SJSA1 (cell line): ENCODE results near the gene KSR2. TPM values are rescaled to one million over a fixed set of nuclear protein-coding genes. Genes with fewer than 3 reads are reported as not detected.

Experiments
- DNase-seq, 2 experiments: peaks; one replicate each; pipeline ENCODE4 v3.0.0-alpha.2; 2015 to 2020; ENCODE audit warnings: low spot score in 2 of 2, low read depth in 1 of 2
- H3K27ac ChIP-seq: fragments of 250-450 bp; sonication (Bioruptor Pico); 2 replicates; pipeline ENCODE4 v1.5.1; 2020; ENCODE audit warnings: mild to moderate bottlenecking, moderate library complexity
- H3K27me3 ChIP-seq: fragments of 250-450 bp; sonication (Bioruptor Pico); replicated peaks from 2 replicates; pipeline ENCODE4 v1.5.1; 2020; ENCODE audit warnings: mild to moderate bottlenecking, moderate library complexity
- H3K36me3 ChIP-seq: fragments of 250-450 bp; sonication (Bioruptor Pico); 2 replicates; pipeline ENCODE4 v1.5.1; 2020; ENCODE audit warnings: mild to moderate bottlenecking
- H3K4me1 ChIP-seq: fragments of 250-450 bp; sonication (Bioruptor Pico); replicated peaks from 2 replicates; pipeline ENCODE4 v1.6.1; 2021; ENCODE audit warnings: mild to moderate bottlenecking
- H3K4me3 ChIP-seq: fragments of 250-450 bp; sonication (Bioruptor Pico); 2 replicates; pipeline ENCODE4 v1.5.1; 2020; ENCODE audit warnings: mild to moderate bottlenecking
- H3K9me3 ChIP-seq: fragments of 250-450 bp; sonication (Bioruptor Pico); replicated peaks from 2 replicates; pipeline ENCODE4 v1.5.1; 2020; ENCODE audit warnings: mild to moderate bottlenecking
- total RNA-seq: library from RNA; depleted of rRNA; stranded (reverse); fragments of >200 nt; shearing (Covaris generic); gene quantifications from 2 replicates; pipeline ENCODE4 v1.2.3, GENCODE V29; 2014

Gene KSR2
- total RNA-seq, 1 experiment from 2014 or later: 0.03 TPM

GRCh38 chr12:117986705-117987469, 18.1 kb upstream of the KSR2 start:
- no peaks in the 10 kb centered on the region for H3K9me3 ChIP-seq
- H3K4me3 ChIP-seq: no peak overlapping the region
- H3K4me1 ChIP-seq: peaks cover 20% of the 10 kb centered on the region
- no peaks in the 10 kb centered on the region for H3K27me3 ChIP-seq
- DNase-seq: peak; percentile 57 to 89
- H3K27ac ChIP-seq: peak overlapping the region; percentile 88
- no peaks in the 10 kb centered on the region for H3K36me3 ChIP-seq

- no peaks in the 10 kb centered on the region for H3K9me3 ChIP-seq
- H3K4me1 ChIP-seq: peaks cover 20% of the 10 kb centered on the region
- no peak overlapping the region for H3K27ac ChIP-seq
- no peaks in the 10 kb centered on the region for H3K36me3 ChIP-seq
- no peaks in the 10 kb centered on the region for H3K27me3 ChIP-seq
- H3K4me3 ChIP-seq: no peak overlapping the region
- DNase-seq: no peak
Measured at GRCh38 chr12:117985182-117985581, 16.4 kb upstream of the KSR2 start.

- Histone ChIP-seq H3K9me3 (no peaks in the 10 kb centered on the region), H3K4me1 (peaks cover 7% of the 10 kb centered on the region), H3K27ac (no peak overlapping the region), H3K36me3 (no peaks in the 10 kb centered on the region), H3K27me3 (no peaks in the 10 kb centered on the region; the same call in 1 of the 2 replicates), H3K4me3 (no peak overlapping the region)
- no peak for DNase-seq
Measured at GRCh38 chr12:117981267-117981666, 12.5 kb upstream of the KSR2 start.

- no peak for DNase-seq
- no peaks in the 10 kb centered on the region; the same call in 1 of the 2 replicates for H3K27me3 ChIP-seq
- H3K9me3 ChIP-seq: no peaks in the 10 kb centered on the region
Measured at GRCh38 chr12:117980616-117981015, 11.8 kb upstream of the KSR2 start.

GRCh38 chr12:117977373-117977772, 8.6 kb upstream of the KSR2 start:
- Histone ChIP-seq H3K27ac (no peak overlapping the region), H3K4me1 (no peaks in the 10 kb centered on the region), H3K36me3 (no peaks in the 10 kb centered on the region), H3K27me3 (no peaks in the 10 kb centered on the region; the same call in 1 of the 2 replicates), H3K9me3 (no peaks in the 10 kb centered on the region), H3K4me3 (no peak overlapping the region)
- DNase-seq: no peak

More at GRCh38 chr12:117980616-117981015, 11.8 kb upstream of the KSR2 start:
- no peak overlapping the region for H3K4me3 ChIP-seq
- no peak overlapping the region for H3K27ac ChIP-seq
- H3K4me1 ChIP-seq: peaks cover under 1% of the 10 kb centered on the region; the same call in 1 of the 2 replicates
- H3K36me3 ChIP-seq: no peaks in the 10 kb centered on the region

- H3K4me3 ChIP-seq: no peak overlapping the region
- H3K36me3 ChIP-seq: no peaks in the 10 kb centered on the region
- H3K9me3 ChIP-seq: no peaks in the 10 kb centered on the region
- H3K27ac ChIP-seq: no peak overlapping the region
- peaks cover 7% of the 10 kb centered on the region for H3K27me3 ChIP-seq
- no peaks in the 10 kb centered on the region for H3K4me1 ChIP-seq
- DNase-seq: no peak
Measured at GRCh38 chr12:117975006-117975405, 6.2 kb upstream of the KSR2 start.

- Histone ChIP-seq H3K4me3 (no peak overlapping the region), H3K9me3 (no peaks in the 10 kb centered on the region), H3K4me1 (0 out of 2 replicates have a peak, but pooled peaks cover 4% of the 10 kb centered on the region), H3K27me3 (peaks cover 31% of the 10 kb centered on the region), H3K36me3 (no peaks in the 10 kb centered on the region), H3K27ac (no peak overlapping the region)
- no peak for DNase-seq
Measured at GRCh38 chr12:117972301-117972700, 3.5 kb upstream of the KSR2 start.

GRCh38 chr12:117970334-117970733, 1.5 kb upstream of the KSR2 start:
- Histone ChIP-seq H3K4me3 (no peak overlapping the region), H3K4me1 (0 out of 2 replicates have a peak, but pooled peaks cover 4% of the 10 kb centered on the region), H3K9me3 (no peaks in the 10 kb centered on the region), H3K27ac (no peak overlapping the region), H3K27me3 (peaks cover 44% of the 10 kb centered on the region), H3K36me3 (no peaks in the 10 kb centered on the region)
- no peak for DNase-seq

GRCh38 chr12:117968151-117968789, 520 bp downstream of the KSR2 start:
- DNase-seq: no peak
- H3K36me3 ChIP-seq: no peaks in the 10 kb centered on the region
- no peak overlapping the region for H3K27ac ChIP-seq
- peaks cover 46% of the 10 kb centered on the region for H3K27me3 ChIP-seq
- no peaks in the 10 kb centered on the region for H3K9me3 ChIP-seq
- 0 out of 2 replicates have a peak, but pooled peaks cover 4% of the 10 kb centered on the region for H3K4me1 ChIP-seq
- peak overlapping the region; percentile 37 for H3K4me3 ChIP-seq

- Histone ChIP-seq H3K9me3 (no peaks in the 10 kb centered on the region), H3K4me3 (no peak overlapping the region), H3K27me3 (peaks cover 46% of the 10 kb centered on the region), H3K27ac (no peak overlapping the region), H3K4me1 (0 out of 2 replicates have a peak, but pooled peaks cover 4% of the 10 kb centered on the region), H3K36me3 (no peaks in the 10 kb centered on the region)
- DNase-seq: no peak
Measured at GRCh38 chr12:117967512-117967911, 1.3 kb downstream of the KSR2 start.

GRCh38 chr12:117967043-117967442, 1.7 kb downstream of the KSR2 start:
- no peak overlapping the region for H3K4me3 ChIP-seq
- H3K4me1 ChIP-seq: 0 out of 2 replicates have a peak, but pooled peaks cover 4% of the 10 kb centered on the region
- no peaks in the 10 kb centered on the region for H3K36me3 ChIP-seq
- DNase-seq: no peak
- no peak overlapping the region for H3K27ac ChIP-seq
- H3K9me3 ChIP-seq: no peaks in the 10 kb centered on the region
- H3K27me3 ChIP-seq: peaks cover 46% of the 10 kb centered on the region

- H3K4me3 ChIP-seq: no peak overlapping the region
- no peaks in the 10 kb centered on the region for H3K9me3 ChIP-seq
- no peak for DNase-seq
- H3K36me3 ChIP-seq: no peaks in the 10 kb centered on the region
- H3K4me1 ChIP-seq: 0 out of 2 replicates have a peak, but pooled peaks cover 4% of the 10 kb centered on the region
- H3K27me3 ChIP-seq: peaks cover 46% of the 10 kb centered on the region
- H3K27ac ChIP-seq: no peak overlapping the region
Measured at GRCh38 chr12:117966511-117966910, 2.3 kb downstream of the KSR2 start.

- H3K4me3 ChIP-seq: no peak overlapping the region
- no peak for DNase-seq
- H3K27ac ChIP-seq: no peak overlapping the region
- H3K9me3 ChIP-seq: no peaks in the 10 kb centered on the region
- H3K36me3 ChIP-seq: no peaks in the 10 kb centered on the region
- 0 out of 2 replicates have a peak, but pooled peaks cover 4% of the 10 kb centered on the region for H3K4me1 ChIP-seq
- H3K27me3 ChIP-seq: peaks cover 29% of the 10 kb centered on the region
Measured at GRCh38 chr12:117963836-117964235, 5.0 kb downstream of the KSR2 start.
